Mammary epithelial cell (primary cell): ENCODE data around the gene SUCLA2.

Experiments used
- CTCF ChIP-seq, 2 donors: IDR thresholded peaks in 1 of 2; conservative IDR thresholded peaks in 1 of 2; 2 replicates each; pipeline ENCODE4 v1.5.1; 2011 to 2012; ENCODE audit warnings: inconsistent platforms in 2 of 2, low read length in 2 of 2, mild to moderate bottlenecking in 2 of 2, control low read depth in 1 of 2, low read depth in 1 of 2; ENCODE audit not compliant: insufficient read depth in 1 of 2; ENCODE audit errors: extremely low read depth in 1 of 2
- EZH2 ChIP-seq: IDR thresholded peaks from 2 replicates; pipeline ENCODE4 v1.6.1; 2012; ENCODE audit warnings: low read length, inconsistent platforms, borderline replicate concordance

- TF ChIP-seq CTCF (conservative IDR thresholded peaks at IDR 0.05 in 1 of 2, IDR thresholded peaks at IDR 0.05 in 1 of 2; ENCODE audit: extremely low read depth in 1 of 2, insufficient read depth in 1 of 2, low read depth in 1 of 2, low read length in 2 of 2): no peak
- TF ChIP-seq EZH2: no peak
Measured at GRCh38 chr13:48040049-48040448, 39.0 kb upstream of the SUCLA2 start.
